GM21526 (cell line): ENCODE results near the gene CRPPA.
"Not testable (repeated sequence)": the region's sequence is repeated elsewhere in the genome, so short reads cannot be mapped to it uniquely, and the experiment has no call there.

ENCODE experiments used
- ATAC-seq: cut with Tn5 transposase; IDR thresholded peaks from one replicate; pipeline ENCODE4 v1.9.1; 2021; ENCODE audit warnings: moderate library complexity; ENCODE audit not compliant: unreplicated experiment, low FRiP score

Gene CRPPA

GRCh38 chr7:16421333-16422102, at the start of gene CRPPA:
CRPPA (minus strand) TSS chr7:16421538; CDS start chr7:16421322, 216 bp downstream.
- ATAC-seq, result peak; percentile 34

GRCh38 chr7:16465469-16466361, 44.4 kb upstream of the CRPPA start, which contains the start of gene SOSTDC1:
SOSTDC1 (minus strand) TSS chr7:16465738; CDS start chr7:16465668, 70 bp downstream.
- ATAC-seq, result no peak

- no peak for ATAC-seq
These were observed 42.8 kb upstream of the CRPPA start for GRCh38 chr7:16463949-16464715.

GRCh38 chr7:16463520-16463919, 42.2 kb upstream of the CRPPA start:
- no peak for ATAC-seq

- no peak for ATAC-seq
These were observed 41.1 kb upstream of the CRPPA start for GRCh38 chr7:16462431-16462889.

- no peak for ATAC-seq
These were observed 39.6 kb upstream of the CRPPA start for GRCh38 chr7:16460789-16461493.

GRCh38 chr7:16456303-16456702, 35.0 kb upstream of the CRPPA start:
- ATAC-seq, result not testable (repeated sequence)

GRCh38 chr7:16455591-16455990, 34.3 kb upstream of the CRPPA start:
- no peak for ATAC-seq

- ATAC-seq, result no peak
These were observed 29.0 kb upstream of the CRPPA start for GRCh38 chr7:16450366-16450765.

GRCh38 chr7:16447876-16448275, 26.5 kb upstream of the CRPPA start:
- no peak for ATAC-seq

- no peak for ATAC-seq
These were observed 25.2 kb upstream of the CRPPA start for GRCh38 chr7:16446508-16446907.

GRCh38 chr7:16443871-16444270, 22.5 kb upstream of the CRPPA start:
- ATAC-seq, result not testable (repeated sequence)

GRCh38 chr7:16438988-16439387, 17.6 kb upstream of the CRPPA start:
- ATAC-seq, result no peak

GRCh38 chr7:16436306-16436705, 15.0 kb upstream of the CRPPA start:
- ATAC-seq, result no peak

- no peak for ATAC-seq
These were observed 12.3 kb upstream of the CRPPA start for GRCh38 chr7:16433568-16434122.

- no peak for ATAC-seq
These were observed 11.0 kb upstream of the CRPPA start for GRCh38 chr7:16432425-16432731.

GRCh38 chr7:16431646-16432424, 10.5 kb upstream of the CRPPA start:
- ATAC-seq, result peak; percentile 80

- no peak for ATAC-seq
These were observed 8.8 kb upstream of the CRPPA start for GRCh38 chr7:16430133-16430532.

- no peak for ATAC-seq
These were observed 7.3 kb upstream of the CRPPA start for GRCh38 chr7:16428672-16429071.
